Myocyte (in vitro differentiated cells): ENCODE results near the gene GRPEL2. TPM values are rescaled to one million over a fixed set of nuclear protein-coding genes. Genes with fewer than 3 reads are reported as not detected.
A peak's percentile ranks its signal among the peaks of the same experiment; 100 is the strongest.
"Not testable (repeated sequence)": the region's sequence is repeated elsewhere in the genome, so short reads cannot be mapped to it uniquely, and the experiment has no call there.

ENCODE experiments used
- DNase-seq: peaks from one replicate; pipeline ENCODE4 v3.0.0-alpha.2; 2012; ENCODE audit warnings: low read depth
- total RNA-seq: library from RNA; depleted of rRNA; stranded (reverse); fragments of >200 nt; gene quantifications from 2 replicates; pipeline ENCODE4 v1.2.3, GENCODE V29; 2014

Gene GRPEL2
- total RNA-seq, 1 donor from 2014 or later: 14.3 TPM

DNA sequence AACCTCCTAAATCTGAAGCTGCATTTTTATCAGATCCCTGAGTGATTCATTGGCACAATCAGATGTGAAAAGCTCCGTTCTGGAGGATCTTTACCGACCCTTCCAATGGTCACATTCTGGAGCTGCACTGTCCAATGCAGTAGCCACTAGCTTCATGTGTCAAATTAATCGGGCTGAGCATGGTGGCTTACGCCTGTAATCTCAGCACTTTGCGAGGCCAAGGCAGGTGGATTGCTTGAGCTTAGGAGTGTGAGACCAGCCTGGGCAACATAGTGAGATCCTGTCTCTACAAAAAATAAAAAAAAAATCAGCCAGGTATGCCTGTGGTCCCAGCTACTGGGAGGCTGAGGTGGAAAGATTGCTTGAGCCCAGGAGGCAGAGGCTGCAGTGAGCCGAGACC lies 30.1 kb downstream of the GRPEL2 start:
- DNase-seq: no peak

DNA sequence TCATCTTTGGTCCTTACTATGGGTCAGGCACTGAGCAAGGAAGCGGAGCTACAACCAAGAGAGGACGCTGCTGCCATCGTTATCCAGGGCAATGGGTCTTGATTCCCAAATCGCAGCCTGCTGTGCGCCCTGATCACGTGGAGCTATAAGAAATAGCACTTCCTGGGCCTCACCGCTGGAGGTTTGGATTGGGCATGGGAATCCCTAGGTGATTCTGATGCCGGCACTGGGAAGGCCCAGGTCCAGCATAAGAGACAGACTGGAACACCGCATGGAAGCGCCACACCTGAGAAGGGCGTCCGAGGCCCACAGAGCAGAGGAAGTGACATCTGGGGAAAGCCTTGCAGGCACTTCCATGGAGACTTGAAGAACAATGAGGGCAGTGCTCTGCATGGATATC lies 30.8 kb downstream of the GRPEL2 start:
- DNase-seq: no peak

DNA sequence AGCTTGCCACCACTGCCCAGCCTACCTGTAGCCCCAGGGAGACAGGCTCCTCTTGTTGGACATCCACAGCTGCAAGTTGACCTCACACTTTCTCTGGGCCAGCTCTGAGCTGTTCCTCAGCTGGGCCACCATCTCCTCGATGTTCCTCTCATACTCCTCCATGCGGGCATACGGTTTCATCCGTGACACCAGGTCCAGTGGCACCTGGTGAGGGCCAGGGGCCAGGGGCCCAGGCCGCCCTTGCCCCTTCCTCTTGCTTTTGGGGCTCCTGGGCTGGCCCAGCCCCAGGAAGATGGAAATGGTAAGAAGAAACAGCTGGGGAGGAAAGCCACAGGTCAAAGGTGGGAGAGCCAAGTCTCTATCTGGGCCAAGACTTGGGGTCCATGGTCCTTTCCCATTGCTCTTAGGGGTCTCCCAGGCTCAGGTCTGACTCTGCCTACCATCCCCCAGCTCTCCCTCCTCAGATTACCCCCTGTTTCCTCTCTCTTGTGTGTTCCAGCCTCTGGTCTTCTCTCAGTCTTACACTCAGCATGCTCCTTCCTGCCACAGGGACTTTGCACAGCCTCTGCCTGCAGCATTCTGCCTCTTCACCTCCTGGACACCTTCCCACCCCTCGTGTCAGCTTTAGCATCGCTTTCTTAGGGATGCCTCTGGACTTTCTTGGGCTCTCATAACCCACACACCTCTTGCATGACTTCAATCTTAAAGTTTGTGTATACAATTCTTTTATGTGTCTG lies 31.6 kb downstream of the GRPEL2 start:
- no peak for DNase-seq

DNA sequence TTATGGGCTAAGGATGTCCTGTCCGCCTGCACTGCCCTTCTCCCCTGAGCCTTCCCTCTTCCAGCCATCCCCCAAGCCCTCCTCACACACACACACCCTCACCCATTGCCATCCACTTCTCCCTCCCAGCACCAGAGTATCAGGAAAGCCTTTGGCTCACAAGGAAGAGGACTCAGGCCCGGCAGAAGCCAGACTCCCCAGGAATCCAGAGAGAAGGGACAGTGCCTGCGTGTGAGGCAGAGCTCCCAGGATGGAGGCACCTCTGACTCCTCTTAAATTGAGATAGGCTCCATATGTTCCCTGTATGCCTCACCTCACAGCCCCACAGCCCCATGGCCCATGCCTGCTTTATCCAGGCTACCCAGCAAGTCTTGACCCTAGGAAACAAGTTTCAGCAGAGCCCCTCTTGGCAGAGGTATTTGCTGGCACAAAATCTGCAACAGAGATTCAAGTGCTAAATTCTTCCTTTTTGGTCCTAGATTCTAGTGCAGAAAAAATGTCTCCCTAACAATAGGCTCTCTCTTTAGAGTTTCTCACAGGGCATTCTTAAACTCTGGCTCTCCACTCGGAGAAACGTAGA lies 33.0 kb downstream of the GRPEL2 start:
- no peak for DNase-seq

DNA sequence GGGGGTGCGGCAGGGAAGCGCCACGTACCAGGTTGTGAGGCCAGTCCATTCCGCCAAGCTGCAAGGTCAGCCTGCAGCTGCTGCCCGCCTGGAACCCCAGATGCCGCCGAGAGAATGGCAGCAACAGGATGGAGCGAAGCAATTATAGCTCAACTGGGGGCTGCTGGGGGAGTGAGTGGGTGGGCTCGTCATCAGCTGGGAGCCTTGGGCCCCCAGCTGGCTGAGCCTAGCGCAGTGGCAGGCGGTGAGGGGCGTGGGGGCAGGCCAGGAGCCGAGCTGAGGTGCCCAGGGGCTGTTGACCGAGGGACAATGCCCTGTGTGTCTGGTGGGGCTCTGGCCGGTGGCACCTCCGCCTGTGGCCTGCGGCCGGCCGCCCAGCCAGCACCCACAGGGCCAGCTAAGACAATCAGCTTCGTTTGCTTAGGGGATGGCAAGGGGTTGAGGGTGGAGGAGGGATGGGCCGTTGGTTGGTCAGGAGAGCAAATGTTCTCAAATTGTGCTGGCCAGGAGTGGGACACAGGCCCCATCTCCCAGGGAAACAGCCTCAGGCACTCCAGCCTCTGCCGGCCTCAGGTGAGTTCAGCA lies 34.0 kb downstream of the GRPEL2 start, which contains the start of gene IL17B:
TSS of gene IL17B (minus strand) at position 116 of the 585 bp plus-strand sequence. CDS start at position 49, 67 bp downstream.
- peak; percentile 43 for DNase-seq

DNA sequence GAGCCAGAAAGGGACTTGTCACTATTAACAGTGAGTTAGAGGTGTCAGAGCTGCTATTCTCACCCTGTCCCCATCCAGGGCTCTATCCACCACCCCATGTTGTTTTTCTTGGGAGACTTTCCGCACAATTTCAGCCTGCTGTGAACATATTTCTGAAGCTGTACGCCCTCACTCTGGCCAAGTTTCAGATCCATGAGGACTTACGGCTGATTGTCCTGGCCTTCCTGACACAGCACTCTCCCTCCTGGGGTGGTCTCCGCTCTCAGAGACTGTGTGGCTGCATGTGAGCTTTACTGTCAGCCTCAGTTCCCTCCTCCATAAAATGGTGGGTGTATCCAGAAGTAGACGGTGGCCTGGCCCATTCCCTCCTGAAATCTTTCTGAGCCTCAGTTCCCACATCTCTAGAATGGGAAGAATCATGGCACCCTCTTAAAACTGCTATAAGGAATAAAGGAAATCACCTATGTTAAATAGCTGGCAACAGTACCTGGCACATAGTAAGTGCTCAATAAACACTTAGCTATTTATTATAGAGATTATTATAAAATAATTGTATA lies 34.6 kb downstream of the GRPEL2 start:
- DNase-seq: no peak

DNA sequence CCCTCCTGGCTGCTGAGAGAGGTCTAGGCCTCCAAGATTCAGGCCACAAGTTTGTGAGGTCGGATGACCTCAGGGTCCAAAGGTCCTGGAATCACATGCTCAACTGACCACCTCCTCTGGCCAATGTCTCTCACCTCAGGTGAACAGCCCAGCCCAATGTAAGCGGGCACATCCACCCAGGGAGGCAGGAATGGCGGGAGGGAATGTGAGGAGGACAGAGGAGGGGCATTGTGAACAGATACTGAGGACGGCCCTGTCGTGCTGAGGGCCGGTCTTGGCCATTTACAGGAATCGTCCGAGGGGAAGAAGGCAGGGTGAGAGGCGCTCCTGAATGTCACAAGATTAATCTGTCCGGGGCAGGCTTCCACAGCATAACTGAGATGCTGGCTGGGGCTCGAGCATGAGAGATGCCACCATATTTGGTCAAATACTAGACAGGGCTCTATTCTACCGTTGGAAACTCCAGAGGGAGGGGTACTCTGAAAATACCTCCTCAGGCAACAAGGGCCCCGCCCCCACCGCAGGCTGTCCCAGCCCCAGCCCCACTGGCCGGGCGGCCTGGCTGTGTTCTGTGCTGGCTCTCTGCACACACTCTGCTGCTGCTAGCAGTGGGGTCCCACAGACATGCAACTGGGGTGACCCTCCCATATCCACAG lies 35.3 kb downstream of the GRPEL2 start:
- DNase-seq: no peak

DNA sequence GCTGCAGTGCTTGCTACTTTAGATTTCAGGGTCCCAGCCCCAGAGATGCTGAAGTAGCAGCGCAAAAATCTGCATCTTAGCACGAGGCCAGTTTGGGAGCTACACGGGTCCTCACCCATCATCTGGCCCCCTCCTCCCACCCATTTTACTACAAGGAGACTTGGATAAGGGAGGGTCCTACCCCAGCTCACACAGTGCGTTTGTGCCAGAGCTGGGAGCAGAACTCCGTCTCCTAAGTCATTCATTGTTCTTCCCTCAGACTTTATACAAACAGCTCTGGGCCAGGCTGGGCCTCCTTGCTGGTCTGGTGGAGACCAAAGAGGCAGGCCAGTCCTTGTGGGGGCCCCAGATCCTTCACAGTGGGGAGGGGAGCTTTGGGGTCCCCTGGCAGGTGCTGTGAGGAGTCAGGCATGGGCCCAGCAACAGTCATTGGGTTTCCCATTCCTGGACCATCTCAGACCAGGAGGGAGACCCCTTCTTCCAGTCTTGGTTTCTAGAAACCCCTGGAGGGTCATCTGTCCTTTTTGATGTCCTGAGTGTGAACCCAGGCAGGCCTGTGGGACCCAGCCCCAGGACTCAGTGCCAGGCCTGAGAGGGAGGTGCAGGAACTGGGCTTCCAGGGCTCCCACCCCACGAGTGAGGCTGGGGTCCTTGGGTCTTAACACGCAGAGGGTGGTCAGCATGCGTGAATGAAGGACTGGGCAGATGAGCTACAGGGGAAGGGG lies 36.1 kb downstream of the GRPEL2 start:
- DNase-seq: no peak

DNA sequence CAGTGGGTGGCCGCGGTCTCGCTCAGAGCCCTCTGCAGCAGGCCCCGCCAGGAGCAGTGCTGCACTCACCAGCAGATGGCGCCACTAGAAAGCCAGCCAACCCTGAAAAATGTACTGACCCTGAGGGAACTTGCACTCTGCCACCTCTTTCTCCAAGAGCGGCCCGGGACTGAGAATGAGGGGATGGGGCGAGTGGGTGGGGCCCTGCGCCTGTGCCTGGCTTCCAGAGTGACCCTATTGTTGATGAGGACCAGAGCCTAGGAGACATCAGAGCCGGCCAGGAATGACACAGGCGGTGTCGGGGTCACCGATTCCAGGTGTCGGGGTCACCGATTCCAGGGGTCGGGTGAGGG lies 36.7 kb downstream of the GRPEL2 start:
- peak; percentile 77 for DNase-seq

DNA sequence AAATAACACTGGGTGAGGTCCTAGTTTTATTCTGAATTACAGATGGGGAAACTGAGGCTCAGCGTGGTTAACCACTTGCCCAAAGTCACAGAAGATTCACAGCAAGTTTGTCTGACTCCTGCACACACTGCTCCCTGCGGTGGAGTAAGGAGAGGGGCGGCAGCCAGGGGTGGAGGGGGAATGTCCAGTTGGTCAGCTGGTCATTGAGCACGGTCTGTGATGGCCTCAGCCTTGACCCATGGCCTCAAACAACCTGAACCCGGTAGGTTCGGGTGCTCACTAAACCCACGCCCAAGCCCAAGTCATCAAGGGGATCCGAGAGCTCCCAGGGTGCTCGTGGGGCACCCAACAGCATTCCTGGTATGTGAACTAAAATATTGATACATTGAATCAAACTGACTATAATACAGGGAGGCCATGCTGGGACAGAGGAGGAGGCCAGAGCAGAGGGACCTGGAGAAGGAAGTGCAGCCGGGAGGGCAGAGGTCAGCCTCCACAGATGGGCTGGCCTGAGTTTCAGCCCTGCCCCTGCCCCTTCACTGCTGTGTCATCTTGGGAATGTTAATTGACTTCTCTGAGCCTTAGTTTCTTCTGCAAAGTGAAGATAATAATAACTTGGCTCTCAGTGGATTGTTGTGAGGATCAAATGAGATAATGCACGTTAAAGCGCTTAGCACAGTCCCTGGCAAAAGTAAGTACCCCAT lies 37.4 kb downstream of the GRPEL2 start:
- no peak for DNase-seq

DNA sequence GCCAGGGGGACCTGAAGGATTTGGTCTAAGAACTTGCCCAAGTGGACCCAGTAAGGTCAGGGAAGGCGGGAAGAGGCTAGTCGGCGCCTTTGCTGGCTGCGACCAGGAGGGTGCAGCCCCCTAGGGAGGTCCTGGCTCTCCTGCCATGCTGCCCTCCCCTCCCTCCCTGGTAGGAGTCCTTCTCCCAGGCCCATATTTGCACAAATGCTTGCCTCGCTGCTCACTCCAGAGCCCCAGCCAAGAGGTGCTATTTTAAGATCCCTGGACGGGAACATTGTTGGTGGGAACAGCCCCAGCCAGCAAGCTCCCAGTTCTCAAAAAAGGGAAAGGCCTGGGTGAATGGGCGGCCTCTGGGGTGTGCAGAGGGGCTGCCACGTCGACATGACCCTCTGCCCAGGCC lies 38.1 kb downstream of the GRPEL2 start:
- peak; percentile 39 for DNase-seq

DNA sequence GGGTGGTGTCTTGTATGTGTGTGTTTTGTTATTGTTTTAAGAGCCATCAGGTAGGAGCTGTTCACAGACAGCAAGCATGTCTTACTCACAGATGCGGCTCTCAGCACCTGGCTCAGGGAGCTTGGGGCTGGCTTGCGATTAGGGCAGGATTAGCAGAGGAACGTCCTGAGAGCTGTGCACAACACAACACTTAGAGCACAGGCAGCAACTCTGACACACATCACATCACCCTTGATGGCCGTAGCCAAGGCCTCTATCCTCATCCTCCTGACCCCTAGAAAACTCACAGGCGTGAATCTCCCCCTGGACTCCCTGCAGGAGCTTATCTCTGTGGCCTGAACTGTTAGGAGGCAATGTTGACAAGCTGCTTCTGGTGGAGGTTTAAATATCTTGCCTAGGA lies 40.9 kb downstream of the GRPEL2 start:
- no peak for DNase-seq

DNA sequence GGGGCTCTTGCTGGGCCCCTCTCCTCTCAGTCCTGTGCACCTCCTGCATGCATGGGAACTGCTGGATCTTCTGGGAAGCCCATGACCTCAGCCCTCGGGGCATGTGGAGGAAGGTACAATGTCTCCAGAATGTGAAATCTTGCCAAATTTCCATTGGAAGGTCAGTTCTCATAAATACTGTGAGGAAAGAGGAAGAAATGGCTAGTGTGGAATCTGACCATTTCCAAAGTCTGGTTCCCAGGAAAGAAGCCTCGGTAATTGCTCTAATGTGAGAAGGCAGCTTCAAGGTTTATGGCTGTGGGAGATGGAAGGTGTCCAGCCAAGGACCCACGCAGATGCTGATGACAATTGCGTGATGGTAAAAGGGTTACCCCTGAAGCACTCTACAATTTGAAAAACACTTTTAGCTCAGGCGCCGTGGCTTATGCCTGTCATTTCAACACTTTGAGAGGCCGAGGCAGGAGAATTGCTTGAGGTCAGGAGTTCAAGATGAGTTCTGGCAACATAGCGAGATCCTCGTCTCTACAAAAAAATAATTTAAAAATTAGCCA lies 41.9 kb downstream of the GRPEL2 start:
- no peak for DNase-seq

DNA sequence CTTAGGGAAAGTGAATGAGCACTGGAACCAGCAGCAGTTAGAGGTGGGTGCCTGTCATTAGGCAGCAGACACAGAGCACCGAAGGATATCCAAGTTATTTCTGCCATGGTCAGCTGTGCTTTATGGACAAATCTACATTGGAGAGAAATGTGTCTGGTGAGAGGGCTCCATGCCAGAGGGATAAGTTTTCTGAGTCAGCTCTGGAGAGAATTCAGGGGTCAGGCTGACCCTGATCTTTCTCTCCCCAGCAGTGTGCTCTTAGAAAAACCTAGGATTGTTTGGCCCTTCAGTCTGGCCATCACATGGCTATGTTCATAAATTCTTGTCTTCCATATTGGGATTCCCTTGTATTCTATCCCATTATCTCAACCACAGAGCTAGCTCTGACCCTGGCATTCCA lies 42.7 kb downstream of the GRPEL2 start:
- peak; percentile 60 for DNase-seq

DNA sequence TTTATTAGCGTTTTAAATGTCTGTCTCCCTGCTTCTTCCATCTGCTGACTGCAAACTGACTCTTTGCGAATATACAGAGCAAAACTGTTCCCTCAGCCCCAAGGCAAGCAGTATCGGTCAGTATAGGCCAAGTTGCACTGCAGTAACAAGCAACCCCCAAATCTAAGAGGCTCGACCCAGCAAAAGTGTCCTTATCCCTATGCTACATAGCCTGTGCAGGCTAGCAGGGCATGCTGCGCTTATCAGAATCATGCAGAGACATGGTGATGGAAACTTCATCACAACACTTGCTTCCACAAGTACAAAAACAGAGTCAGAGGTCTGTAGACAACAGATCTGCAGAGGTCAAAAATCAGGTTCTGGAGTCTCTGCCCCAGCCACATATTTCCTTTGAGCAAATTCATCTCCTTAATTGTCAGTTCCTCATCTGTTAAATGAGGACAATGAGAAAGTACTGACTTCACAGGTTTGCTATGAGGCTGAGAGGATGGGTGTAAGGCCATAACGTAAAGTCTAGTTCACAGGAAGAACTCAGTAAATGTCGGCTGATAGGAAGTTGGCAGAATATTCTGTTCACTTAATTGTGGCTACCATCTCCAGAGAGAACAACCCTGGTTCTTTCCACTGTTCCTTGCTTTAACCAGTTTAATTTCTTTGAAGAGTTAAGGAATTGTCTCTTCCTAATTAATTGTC lies 43.3 kb downstream of the GRPEL2 start:
- DNase-seq: no peak

DNA sequence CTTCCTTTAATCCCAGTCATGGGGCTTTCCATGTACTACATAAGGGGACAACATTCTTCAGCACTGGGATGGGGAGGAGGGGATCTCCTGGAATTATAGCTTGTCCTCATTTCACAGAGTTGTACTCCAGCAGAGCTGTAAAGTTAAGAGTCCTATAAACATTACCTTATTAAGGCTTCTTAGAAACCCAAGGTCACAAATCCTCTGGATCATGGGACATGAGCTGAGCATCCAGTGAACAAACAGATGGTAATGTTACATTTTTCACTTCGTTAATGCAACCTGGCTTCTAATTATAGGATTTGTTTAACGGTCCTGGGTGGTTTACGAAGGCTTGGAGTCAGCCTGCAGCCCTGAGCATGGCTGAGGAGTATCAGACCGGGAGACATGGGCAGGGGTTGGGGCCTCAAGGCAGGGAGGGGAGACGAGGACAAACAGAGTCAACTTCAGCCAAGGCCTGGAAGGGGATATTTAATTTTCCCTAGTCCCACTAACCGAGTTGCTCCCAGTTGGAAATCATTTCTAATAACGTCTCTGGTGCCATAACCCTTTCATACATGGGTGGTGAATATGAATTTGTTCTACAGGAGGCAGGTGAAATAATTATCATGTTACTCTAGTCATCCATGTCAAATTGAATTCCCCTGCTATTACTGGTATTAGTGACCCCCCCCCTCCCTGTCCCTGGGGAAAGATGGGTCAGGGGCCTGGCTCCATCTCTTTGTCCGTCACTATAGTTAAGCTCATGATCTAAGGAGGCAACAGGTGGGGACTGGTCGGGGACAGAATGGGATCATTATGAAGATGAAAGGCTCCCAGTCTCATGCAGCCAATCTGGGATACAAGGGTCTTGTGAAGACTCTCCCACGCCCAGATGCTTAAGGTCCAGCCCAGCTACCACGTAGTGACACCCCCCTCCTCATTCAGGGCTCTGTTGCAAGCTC lies 44.5 kb downstream of the GRPEL2 start:
- DNase-seq: peak; percentile 44

DNA sequence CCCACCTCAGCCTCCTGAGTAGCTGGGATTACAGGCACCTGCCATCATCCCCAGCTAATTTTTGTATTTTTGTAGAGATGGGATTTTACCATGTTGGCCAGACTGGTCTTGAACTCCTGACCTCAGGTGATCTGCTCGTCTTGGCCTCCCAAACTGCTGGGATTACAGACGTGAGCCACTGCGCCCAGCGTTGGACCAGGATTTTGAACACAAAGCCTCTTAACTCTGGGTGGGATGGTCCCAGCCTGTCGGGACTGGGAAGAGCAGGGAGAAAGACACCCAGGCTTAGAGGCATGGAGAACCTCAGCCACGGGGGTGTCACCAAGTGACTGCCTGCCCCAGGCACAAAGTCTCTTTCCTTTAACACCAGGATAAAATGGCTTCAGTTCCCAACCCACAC lies 45.8 kb downstream of the GRPEL2 start:
- DNase-seq: not testable (repeated sequence)

DNA sequence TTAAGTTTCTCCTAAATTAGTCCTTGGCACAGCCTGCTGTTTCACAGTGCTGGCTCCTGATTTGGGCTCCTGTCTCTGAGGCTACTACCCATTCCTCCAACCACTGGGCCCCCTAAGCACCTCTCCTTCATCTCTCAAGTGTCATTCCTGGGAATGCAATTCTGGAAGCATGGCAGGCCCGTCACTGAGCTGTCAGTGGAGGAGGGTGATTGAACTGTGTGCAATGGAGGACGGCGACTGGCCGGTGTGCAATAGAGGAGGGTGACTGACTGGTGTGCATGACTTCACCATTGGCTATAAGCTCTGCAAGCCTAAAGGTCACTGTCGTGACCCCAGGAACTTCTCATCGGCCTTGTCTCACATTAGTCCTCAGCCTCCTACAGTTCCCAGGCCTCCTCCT lies 46.2 kb downstream of the GRPEL2 start:
- DNase-seq: no peak

DNA sequence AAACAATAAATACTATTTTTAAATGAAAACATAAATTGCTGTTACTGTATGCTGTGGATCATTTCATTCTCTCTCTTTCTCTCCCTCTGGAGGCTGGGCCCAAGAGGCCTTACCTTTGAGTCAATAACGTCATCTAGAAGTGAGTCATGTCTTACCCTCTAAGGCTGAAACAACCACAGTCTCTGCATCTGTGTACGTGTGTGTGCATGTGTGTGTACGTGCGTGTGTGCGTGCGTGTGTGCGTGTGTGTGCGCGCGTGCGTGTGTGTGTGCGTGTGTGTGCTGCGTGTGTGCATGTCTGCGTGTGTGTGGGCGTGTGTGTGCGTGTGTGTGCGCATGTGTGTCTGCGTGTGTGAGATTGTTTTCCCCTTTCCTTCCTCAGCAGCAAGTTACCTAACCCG lies 47.4 kb downstream of the GRPEL2 start:
- no peak for DNase-seq
